ENCODE data around the gene SUMO3.

- no peak for TF ChIP-seq EZH2phosphoT487 (IDR thresholded peaks at IDR 0.05; ENCODE audit: borderline replicate concordance)
- TF ChIP-seq CTCF (conservative IDR thresholded peaks at IDR 0.05; ENCODE audit: low read length) = peak; percentile 67
These were observed 17.8 kb downstream of the SUMO3 start for GRCh38 chr21:44800103-44800502.

Data from Loucy (cell line).